Measurements from ENCODE around the gene SOCS1.
A peak's percentile ranks its signal among the peaks of the same experiment; 100 is the strongest.
"Not testable (repeated sequence)": the region's sequence is repeated elsewhere in the genome, so short reads cannot be mapped to it uniquely, and the experiment has no call there.

Gene SOCS1

DNA sequence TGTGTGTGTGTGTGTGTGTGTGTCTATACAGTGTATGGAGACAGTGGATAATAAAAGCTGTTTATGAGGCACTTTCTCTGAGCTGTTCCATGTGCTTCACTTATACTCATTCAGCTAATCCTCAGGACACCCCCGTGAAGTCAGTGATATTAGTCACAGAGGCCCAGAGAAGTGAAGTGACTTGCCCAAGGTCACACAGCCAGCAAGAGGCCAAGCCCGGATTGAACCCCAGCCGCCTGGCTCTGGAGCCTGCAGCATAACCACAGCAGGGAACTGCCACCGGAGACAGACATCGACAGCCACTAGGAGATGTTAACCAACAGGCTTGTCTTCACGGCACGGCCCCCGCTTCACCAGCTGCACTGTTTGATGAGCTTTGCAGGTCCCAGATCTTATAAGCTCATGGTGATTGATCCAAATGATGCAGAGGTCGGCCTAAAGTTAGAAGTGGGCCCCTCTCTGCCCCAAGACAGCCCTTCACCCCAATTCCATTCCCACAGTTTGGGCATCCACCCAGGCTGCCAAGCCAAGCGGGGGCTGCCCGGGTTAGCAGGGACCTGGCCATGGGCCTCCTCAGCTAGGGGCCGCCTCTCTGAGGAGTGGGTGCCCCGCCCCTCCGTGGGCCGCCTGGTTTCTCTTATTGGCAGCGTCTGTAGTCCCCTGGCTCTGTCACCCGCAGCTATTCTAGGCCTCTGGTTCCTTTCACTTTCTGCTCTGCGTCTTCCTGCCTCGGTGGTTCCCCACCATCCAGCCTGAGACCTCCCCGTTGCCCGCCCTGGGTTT lies 30.9 kb downstream of the SOCS1 start:
- DNase-seq (ENCODE audit: low spot score), result no peak

DNA sequence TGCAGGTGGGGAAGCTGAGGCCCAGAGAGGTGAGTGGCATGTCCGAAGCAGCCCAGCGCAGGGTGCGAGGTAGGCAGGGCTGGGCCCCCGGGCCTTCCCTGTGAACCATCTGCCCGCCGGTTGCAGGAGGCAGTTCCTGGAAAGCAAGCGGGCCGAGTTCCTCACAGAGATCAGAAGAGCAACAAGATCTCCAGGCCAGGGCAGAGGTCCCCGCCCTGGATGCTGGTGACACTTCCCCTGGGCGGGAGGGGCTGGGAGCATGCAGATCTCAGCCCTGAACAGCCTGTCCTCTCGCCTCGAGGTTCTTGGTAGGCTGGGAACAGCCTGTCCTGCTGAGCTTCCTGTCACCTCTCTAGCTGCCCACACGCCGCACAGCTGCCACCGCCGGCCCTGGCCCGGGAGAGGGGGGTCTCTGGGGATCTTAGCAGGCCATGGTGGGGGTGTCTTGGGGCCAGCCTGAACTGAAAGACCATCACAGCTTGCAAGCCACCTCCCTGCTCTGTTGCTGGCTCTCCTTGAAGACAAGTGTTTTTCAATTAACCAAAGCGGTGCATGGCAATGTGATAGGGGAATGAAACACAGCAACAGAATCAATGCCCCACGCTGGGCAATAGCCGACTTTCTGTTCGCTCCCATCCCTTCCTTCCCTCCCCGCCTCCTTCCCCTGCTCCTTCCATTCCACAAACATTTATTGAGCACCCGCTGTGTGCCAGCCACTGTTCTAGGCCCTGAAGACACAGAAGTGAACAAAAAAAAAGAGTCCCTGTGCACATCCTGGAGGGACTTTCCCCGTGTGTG lies 31.7 kb downstream of the SOCS1 start:
- DNase-seq (ENCODE audit: low spot score), result peak; percentile 65

DNA sequence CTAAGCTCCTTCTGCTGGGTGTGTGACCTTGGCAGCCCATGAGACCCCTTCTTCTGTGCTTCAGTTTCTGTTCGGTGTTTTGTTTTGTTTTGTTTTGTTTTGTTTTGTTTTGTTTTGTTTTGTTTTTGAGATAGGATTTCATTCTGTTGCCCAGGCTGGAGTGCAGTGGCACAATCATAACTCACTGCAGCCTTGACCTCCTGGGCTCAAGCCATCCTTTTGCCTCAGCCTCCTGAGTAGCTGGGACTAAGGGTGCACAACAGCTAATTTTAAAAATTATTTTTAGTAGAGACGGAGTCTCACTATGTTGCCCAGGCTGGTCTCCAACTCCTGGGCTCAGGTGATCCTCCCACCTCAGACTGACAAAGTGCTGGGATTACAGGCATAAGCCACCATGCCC lies 35.5 kb downstream of the SOCS1 start:
- DNase-seq (ENCODE audit: low spot score), result not testable (repeated sequence)

DNA sequence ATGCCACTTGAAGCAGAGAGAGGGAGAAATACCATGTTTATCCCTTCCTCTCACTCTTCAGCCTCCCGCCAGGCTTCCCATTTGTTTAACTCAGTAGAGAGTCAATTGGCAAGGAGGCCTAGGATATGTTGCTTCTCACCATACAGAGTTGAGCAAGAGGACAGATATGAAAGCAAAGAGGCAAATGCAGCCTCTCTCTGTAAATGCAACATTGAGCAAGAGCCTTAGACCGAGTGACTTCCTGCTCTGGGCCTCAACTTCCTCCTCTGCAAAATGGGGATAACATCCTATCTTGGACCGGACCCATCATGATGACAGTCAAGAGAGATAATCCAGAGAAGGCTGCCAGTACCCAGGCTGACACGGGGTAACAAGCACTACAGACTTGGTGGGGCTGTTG lies 36.8 kb downstream of the SOCS1 start:
- no peak for DNase-seq (ENCODE audit: low spot score)

DNA sequence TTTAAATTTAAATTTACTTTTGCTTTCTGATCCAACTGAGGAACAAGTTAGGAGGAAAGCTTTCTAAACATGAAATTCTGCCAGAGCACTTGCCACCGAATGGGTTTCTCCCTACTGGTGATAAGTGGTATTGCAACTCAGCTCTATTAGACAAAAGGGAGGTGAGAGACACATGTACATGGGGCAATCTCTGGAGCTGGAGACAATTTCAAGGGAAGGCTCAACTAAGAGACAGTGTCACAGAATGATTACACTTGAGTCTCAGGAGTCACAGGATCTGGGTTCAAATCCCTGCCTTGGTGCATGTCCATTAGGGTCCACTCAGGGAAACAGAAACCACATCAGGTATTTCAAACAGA lies 37.4 kb downstream of the SOCS1 start:
- no peak for DNase-seq (ENCODE audit: low spot score)

DNA sequence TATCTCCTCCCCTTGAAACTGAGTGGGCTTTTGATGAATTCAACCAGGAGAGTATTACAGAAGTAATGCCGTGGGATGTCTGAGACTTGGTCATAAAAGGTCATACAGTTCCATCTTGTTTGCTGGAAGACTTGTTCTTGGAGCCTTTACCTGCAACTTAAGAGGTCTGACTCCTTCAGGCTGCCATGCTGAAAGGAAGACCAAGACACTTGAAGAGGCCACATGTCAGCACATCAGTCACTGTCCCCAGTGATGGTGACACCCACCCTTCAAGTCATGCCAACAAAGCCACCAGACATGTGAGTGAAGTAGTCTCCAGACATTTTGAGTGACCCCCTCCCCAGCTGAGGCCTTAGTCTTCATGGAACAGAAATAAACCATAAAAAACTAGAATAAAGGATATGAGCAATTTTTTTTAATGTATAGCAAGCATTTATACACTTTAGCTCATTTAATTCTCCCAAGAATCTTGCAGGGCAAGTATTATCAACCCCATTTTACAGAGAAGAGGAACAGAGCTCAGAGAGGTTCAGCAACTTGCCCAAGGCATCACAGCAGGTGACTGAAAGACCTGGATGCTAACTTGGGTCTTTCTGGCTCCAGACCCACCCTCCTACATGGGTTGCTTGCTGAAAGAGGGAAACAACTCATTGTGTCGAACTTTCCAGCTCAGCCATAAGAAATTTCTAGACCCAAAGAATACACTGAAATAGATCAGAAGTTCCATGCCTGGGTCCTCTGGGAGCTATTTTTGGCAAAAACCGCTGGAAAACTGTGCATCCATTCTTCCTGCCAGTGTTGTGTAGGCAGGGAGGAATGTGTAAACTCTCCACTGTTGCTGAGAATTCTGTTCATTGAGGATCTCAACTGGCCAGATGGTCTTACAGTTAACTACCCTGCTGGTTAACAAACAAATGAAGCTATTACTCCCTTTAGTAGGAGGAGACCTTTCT lies 38.1 kb downstream of the SOCS1 start:
- no peak for DNase-seq (ENCODE audit: low spot score)

DNA sequence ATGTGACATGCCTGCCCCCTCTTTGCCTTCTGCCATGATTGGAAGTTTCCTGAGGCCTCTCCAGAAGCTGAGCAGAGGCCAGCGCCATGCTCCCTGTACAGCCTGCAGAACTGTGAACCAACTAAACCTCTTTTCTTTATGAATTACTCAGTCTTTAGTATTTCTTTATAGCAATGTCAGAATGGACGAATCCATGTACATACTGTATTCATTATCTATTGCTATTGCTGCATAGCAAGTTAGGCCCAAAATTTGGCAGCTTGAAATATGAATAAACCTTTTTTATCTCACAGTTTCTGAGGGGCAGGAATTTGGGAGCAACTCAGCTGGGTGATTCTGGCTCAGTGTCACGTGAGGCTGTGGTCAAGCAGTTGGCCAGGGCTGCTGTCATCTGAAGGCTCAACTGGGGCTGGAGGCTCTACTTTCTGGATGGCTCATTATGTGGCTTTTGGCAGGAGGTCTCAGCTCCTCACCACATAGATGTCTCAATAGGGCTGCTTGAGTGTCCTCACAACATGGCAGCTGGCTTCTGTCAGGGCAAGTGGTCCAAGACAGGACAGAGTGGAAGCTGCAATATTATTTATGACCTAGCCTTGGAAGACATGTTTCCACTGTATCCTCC lies 40.0 kb downstream of the SOCS1 start:
- no peak for DNase-seq (ENCODE audit: low spot score)

DNA sequence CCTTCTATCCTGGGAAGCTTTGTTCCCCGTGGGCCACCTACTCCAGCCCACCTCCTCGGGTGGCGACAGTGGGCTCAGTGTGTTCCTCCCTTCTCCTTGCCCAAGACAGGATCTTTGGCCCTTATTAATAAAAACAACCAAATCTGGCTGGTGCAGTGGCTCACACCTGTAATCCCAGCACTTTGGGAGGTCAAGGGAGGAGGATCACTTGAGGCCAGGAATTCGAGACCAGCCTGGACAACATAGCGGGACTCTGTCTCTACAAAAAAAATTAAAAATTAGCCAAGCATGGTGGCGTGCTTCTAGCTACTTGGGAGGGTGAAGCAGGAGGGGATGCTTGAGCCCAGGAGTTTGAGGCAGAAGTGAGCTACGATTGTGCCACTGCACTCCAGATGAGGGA lies 42.2 kb downstream of the SOCS1 start:
- DNase-seq (ENCODE audit: low spot score), result no peak

DNA sequence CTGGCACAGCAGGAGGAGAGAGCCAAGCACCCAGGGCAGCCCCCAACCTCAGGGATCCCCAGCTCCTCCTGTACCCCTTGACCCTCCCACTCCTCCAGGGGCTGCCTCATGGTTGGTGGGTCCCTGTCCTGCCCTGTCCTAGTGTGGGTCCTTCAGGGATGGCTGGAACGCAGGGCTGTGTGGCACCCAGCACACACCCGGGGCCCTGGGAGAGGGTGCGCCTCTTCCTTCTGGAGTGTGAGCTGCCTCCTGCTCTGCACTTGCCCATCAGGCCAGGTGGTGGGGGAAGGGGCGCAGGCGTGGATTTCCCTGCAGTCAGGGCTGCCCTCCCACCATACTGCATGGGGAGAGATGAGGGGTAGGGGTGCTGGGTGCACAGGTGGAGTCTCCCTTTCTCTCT lies 42.6 kb downstream of the SOCS1 start:
- DNase-seq (ENCODE audit: low spot score), result no peak

DNA sequence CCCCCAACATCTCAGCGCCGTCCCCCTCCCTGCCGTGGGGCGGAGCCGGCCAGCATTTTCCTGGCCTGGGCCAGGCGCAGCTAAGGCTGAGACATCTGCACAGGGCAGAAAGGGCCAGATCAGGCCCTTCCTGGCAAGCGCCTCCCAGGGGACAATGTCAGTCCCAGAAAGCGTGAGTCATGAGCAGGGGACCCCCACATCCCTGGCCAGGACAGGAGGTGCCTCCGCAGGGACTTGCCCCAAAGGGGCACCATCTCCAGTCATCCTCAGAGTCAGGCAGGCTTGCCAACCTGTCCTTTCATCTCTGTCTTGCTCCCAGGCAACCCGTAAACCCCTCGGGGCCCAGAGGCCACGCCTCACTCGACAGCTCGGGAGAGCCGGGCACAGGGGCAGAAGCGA lies 43.2 kb downstream of the SOCS1 start:
- DNase-seq (ENCODE audit: low spot score), result no peak

DNA sequence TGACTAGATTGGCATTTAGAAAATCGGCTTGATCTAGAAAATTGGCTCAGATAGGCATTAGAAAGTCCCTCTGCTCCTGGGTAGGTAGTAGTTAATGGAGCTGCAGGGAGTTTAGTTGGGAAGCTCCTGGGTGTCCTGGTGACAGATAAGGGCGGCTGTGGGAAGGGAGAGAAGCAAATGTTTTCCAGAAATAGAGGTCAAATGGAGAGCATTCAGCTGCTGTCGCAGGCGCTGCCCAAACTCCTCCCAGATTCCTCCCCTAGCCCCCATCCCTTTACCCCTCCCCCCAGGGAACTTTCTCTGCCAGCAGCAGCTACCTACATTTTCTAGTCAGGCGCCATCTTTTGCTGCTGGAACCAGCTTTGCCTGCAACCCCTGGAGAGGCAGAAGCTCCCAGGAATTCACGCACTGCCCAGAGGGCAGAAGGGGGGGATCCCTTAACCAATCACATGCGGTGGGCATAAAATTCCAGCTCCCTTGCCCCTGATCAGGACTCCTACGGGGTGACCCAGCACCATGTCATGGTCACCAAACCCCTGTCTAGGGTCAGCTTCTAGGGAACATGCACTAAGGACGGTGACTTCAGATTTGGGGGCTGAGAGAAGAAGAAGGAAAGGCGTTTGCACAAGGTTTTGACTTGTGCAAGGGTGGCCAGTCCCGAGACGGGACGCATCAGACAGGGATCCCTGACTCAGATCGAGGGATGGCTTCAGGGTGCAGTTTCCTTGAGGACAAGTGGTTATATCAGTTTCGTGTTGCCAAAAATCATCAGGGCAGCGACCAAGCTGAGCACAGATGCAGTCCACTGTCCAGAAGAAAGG lies 43.8 kb downstream of the SOCS1 start:
- DNase-seq (ENCODE audit: low spot score), result no peak

DNA sequence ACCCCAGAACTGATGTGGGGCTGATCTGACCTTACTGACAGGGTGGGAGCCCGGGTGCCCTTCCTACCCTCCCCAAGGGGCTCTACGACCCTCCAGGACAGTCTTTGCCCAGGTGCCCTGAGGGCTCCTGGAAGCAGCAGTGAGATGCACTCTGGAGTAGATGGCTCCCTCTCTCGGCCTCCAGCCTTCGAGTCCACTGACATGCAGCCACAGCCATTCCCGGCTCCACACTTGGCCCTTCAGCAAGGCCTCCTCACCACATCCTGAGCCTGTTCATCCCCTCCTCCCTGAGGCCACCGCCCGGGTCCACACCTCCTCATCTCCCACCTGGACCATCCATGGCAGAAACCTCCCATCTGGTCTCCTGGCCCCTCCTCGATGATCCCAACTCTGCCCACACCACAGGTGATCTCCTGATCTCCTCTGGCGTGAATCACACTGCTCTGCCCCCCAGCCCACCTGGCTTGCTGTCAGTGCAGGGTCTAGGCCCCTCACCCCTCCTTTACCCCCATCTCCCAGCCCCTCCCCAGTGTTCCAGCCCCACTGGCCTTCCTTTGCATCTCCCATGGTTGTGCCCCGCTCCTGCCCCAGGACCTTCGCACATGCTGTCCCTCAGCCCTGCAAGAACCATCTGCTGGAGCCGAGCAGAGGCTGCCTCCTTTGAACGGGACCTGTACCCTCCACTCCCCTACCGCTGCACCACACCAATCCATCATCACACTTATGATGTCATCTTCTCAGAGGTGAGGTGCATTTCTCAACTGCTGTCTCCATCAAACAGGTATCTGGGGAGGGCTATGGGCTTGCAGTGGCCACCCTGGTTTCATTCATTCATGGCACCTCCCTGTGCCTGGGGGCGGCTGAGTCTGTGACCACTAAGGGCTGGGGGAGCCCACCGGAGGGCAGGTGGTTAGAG lies 44.7 kb downstream of the SOCS1 start:
- no peak for DNase-seq (ENCODE audit: low spot score)

DNA sequence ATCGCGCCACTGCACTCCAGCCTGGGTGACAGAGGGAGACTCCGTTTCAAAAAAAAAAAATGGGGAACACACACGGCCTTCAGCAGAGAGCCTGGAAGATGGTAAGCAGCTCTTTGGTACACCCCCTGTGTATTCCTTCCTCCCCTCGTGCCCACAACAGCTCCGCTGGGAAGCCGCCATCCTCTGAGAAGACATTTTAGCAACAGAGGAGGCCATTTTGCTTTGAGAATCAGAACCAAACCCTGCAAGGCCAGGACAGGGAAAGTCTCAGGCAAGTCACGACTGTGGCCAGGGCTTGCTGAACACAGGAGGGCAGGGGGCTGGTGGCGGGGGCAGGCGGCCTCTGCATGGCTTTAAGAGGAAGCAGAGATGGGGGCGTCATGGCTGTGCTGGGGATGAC lies 45.7 kb downstream of the SOCS1 start:
- DNase-seq (ENCODE audit: low spot score), result no peak

DNA sequence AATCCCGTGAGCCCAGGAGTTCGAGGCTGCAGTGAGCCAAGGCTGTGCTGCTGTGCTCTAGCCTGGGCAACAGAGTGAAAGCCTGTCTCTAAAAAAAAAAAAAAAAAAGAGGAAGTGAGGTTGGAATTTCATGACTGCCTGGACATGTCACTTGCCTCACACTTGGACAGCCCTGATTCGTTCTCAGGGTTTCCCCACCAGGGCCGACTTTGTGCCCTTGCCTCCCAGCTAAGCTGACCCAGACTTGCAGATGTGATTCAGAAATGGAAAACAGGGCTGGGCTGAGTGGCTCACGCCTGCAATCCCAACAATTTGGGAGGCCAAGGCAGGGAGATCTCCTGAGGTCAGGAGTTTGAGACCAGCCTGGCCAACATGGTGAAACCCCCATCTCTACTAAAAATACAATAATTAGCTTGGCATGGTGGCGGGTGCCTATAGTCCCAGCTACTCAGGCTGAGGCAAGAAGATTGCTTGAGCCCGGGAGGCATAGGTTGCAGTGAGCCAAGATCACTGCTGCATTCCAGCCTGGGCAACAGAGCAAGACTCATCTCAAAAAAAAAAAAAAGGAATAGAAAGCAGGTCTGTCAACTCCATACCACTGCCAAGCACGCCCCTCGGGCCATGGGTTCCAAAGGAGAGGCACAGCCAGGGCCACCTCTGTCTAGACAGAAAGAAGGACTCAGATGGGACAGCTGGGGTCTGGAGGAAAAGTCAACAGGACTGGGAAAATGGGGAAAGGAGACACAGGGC lies 46.9 kb downstream of the SOCS1 start:
- DNase-seq (ENCODE audit: low spot score), result no peak

DNA sequence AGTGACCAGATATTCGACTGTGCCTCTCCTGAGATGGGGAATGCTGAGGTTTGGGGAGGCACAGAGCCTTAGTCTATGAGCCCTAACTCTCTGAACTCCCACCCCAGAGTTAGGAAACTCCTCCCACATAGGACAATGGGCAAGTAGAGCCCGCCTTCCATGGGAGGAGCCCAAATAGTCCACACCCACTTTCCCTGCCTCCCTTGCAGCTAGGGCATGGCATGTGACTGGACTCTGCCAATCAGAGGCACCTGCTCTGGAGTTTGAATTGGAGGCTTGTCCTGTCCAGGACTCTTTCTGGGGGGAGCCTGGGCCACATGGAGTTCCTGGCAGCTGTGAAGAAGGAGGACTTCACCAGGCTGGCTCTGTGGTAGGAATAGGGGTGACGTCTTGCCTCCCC lies 48.4 kb downstream of the SOCS1 start:
- DNase-seq (ENCODE audit: low spot score), result no peak

DNA sequence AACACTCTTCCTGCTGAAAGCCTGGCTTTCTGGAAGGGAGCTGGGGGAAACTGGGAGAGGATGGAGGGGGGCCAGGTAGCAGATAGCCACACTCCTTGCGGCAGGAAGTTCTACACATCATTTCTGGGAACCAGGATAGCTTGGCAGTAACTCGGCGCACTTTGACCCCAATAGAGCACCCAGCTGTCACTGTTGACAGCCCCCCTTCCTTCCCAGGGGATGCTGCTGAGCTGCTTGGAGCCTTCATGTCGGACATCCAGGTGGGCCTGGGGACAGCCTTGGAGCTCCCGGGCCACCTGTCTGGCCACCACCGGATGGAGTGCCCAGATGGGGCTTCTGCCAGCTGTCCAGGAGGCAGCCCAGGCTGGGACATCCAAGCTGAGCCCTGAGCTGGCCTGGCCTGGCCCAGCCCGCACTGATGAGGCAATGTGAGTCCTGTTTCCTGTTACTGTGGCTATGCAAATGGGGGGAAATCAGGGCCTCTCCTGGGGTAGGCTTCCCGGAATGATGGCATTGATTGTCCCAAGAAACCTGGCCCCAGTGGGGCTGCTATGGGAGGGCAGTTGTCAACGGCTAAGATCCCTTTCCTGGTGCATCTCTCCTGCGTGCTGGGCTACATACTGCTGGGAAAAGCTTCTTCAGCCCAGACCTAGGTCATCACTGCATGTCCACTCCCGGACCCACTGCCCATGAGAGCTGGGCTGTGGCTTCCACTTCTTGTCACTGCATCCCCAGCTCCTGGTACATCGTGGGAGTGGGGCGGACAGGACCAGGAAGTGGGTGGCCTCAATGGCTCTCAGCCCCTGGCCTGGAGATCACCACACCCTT lies 50.0 kb downstream of the SOCS1 start:
- no peak for DNase-seq (ENCODE audit: low spot score)

DNA sequence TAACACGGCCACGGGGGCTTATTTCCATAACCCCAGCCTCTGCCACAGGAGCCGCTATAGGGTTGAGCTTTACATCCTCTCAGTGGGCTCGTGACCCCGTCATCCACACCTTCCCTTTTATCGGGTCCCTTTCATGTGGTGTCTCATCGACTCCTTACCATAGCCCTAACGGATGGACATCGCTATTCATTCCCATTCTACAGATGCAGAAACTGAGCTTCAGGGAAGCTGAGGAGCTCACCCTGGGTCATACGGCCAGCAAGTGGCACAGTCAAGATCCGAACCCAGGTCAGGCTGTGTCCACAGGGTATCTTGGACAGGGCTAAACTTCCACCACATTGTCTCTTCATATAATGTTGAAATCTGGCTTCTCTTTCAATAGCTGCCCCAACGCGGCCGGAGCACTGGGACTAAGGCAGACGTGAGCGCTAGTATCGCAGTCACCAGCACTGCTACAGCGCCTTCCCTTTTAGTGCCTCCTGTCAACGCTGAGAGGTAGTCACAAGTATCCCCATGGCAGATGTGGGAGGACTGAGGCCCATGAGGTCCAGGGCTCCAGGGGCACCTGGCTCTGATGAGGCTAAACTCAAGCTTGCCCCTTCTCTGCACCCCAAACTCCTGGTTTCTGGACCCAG lies 50.8 kb downstream of the SOCS1 start:
- DNase-seq (ENCODE audit: low spot score), result no peak

DNA sequence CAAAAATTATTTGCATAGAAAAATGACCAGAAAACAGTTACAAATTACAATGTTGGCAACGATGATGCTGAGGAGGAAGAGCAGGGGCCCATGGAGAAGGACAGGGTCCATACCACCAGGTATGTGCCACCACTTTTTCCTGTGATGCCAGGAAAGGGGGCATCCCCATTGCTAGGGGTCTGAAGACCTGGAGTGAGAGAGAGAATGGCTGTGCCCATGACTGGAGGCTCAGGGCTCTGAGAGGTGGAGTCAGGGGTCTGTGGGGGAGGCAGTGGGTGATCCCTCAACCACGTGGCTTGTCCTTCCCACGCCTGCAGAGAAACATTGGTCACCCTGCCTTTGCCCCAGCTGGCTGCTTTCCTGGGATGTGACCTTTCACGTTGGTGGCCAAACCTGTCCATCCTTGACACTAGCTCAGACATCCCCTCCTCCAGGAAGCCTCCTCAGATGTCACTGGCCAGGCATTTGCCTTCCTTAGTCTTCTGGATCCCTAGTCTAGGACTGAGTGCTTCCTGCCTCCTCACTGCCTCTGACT lies 51.4 kb downstream of the SOCS1 start:
- DNase-seq (ENCODE audit: low spot score), result no peak
